Neuronal stem cell (in vitro differentiated cells): ENCODE results near the gene ZDHHC13.

ENCODE experiments used
- DNase-seq: peaks from one replicate; pipeline ENCODE4 v3.0.0-alpha.2; 2013; ENCODE audit warnings: low spot score
- H2AFZ ChIP-seq: one replicate; pipeline ENCODE4 v1.6.1; 2013; ENCODE audit warnings: mild to moderate bottlenecking, low read length, inconsistent platforms
- H2AK5ac ChIP-seq: 2 replicates; pipeline ENCODE4 v1.6.1; 2013; ENCODE audit warnings: low read depth, mild to moderate bottlenecking, inconsistent platforms, low read length, moderate library complexity, mixed read lengths
- H2BK120ac ChIP-seq: 2 replicates; pipeline ENCODE4 v1.6.1; 2013; ENCODE audit warnings: low read depth, mild to moderate bottlenecking, inconsistent platforms, low read length, moderate library complexity, mixed read lengths
- H2BK12ac ChIP-seq: one replicate; pipeline ENCODE4 v1.6.1; 2013; ENCODE audit warnings: low read length, inconsistent platforms
- H2BK15ac ChIP-seq: 2 replicates; pipeline ENCODE4 v1.6.1; 2013; ENCODE audit warnings: mild to moderate bottlenecking, low read length, inconsistent platforms, mixed read lengths
- H2BK5ac ChIP-seq: one replicate; pipeline ENCODE4 v1.6.1; 2013; ENCODE audit warnings: inconsistent platforms, mild to moderate bottlenecking, low read length, moderate library complexity
- H3K14ac ChIP-seq: one replicate; pipeline ENCODE4 v1.6.1; 2013; ENCODE audit warnings: low read length, inconsistent platforms
- H3K18ac ChIP-seq: 2 replicates; pipeline ENCODE4 v1.6.1; 2013; ENCODE audit warnings: low read length, inconsistent platforms
- H3K23ac ChIP-seq: 2 replicates; pipeline ENCODE4 v1.6.1; 2013; ENCODE audit warnings: low read depth, mild to moderate bottlenecking, mixed read lengths, low read length, inconsistent platforms; ENCODE audit not compliant: poor library complexity
- H3K27ac ChIP-seq: replicated peaks from 3 replicates; pipeline ENCODE4 v1.5.1; 2013; ENCODE audit warnings: low read length, inconsistent platforms
- H3K27me3 ChIP-seq, 3 experiments: 2 replicates each; pipeline ENCODE4 v1.6.1; 2013; ENCODE audit warnings: low read length in 3 of 3, mild to moderate bottlenecking in 2 of 3, inconsistent platforms in 1 of 3, low read depth in 1 of 3, mixed read lengths in 1 of 3, moderate library complexity in 1 of 3; ENCODE audit not compliant: control insufficient read depth in 3 of 3, insufficient read depth in 3 of 3
- H3K36me3 ChIP-seq, 2 donors: replicated peaks in 1 of 2; 2 replicates each; pipeline ENCODE4 v1.6.1; 2013; ENCODE audit warnings: low read length in 2 of 2; ENCODE audit not compliant: control insufficient read depth in 2 of 2, insufficient read depth in 2 of 2
- H3K4ac ChIP-seq: 2 replicates; pipeline ENCODE4 v1.6.1; 2013; ENCODE audit warnings: inconsistent platforms, mild to moderate bottlenecking, low read length, moderate library complexity
- H3K4me1 ChIP-seq, 2 donors: 1 replicate in 1 of 2; 2 replicates in 1 of 2; pipeline ENCODE4 v1.6.1; 2013; ENCODE audit warnings: low read length in 2 of 2, low read depth in 1 of 2; ENCODE audit not compliant: control insufficient read depth in 2 of 2, insufficient read depth in 1 of 2
- H3K4me2 ChIP-seq: one replicate; pipeline ENCODE4 v1.6.1; 2013; ENCODE audit warnings: mild to moderate bottlenecking, low read length, inconsistent platforms; ENCODE audit not compliant: insufficient read depth, poor library complexity, severe bottlenecking
- H3K4me3 ChIP-seq, 2 donors: 2 replicates each; pipeline ENCODE4 v1.5.1; 2013; ENCODE audit warnings: low read length in 2 of 2, mild to moderate bottlenecking in 2 of 2, inconsistent platforms in 1 of 2, moderate library complexity in 1 of 2
- H3K79me1 ChIP-seq: one replicate; pipeline ENCODE4 v1.6.1; 2013; ENCODE audit warnings: low read depth, mild to moderate bottlenecking, inconsistent platforms, low read length, moderate library complexity
- H3K9ac ChIP-seq: one replicate; pipeline ENCODE4 v1.6.1; 2013; ENCODE audit warnings: mild to moderate bottlenecking, low read depth, low read length, inconsistent platforms; ENCODE audit not compliant: poor library complexity
- H3K9me3 ChIP-seq, 2 donors: replicated peaks in 1 of 2; 2 replicates each; pipeline versions ENCODE3 to v1.6.1; 2013; ENCODE audit warnings: low read length in 2 of 2, mild to moderate bottlenecking in 2 of 2, inconsistent platforms in 1 of 2, low read depth in 1 of 2, mixed read lengths in 1 of 2, moderate library complexity in 1 of 2; ENCODE audit not compliant: control insufficient read depth in 2 of 2, insufficient read depth in 1 of 2
- H4K8ac ChIP-seq: one replicate; pipeline ENCODE4 v1.6.1; 2013; ENCODE audit warnings: low read depth, mild to moderate bottlenecking, inconsistent platforms, low read length, moderate library complexity
- H4K91ac ChIP-seq: one replicate; pipeline ENCODE4 v1.6.1; 2013; ENCODE audit warnings: low read length, low read depth, mild to moderate bottlenecking, inconsistent platforms; ENCODE audit not compliant: poor library complexity
- WGBS, 2 donors: extraction: QIAGEN DNeasy Blood & Tissue Kit; methylation state at CpG; one replicate each; pipeline ENCODE4 v1.1.7; 2013; ENCODE audit warnings: missing lambda C conversion rate in 2 of 2, mixed read lengths in 1 of 2; ENCODE audit not compliant: insufficient read length in 2 of 2, insufficient replicate concordance in 1 of 2; ENCODE audit errors: extremely low coverage in 2 of 2; 5-methylcytosine and 5-hydroxymethylcytosine counted together

ZDHHC13 gene

DNA sequence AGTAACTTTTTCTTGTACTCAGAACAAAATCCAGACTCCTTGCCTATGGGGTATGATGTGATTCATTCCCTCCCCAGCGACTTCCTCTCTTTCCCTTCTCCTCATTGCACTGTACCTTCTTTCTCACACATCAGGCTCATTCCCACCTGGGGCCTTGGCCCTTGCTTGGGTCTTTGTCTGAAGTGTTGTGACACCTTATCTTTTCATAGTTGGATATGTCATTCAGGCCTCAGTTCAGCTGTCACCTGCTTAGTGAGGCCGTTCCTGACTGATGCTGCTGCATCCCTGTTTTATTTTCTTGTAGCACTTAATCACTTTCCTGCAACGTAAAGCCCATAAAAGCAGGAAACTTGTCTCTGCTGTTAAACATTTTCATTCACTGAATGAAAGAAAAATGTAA, 39.9 kb downstream of the ZDHHC13 start:
- H2BK12ac ChIP-seq = no peak overlapping the region
- H2AFZ ChIP-seq = no peak overlapping the region
- H2AK5ac ChIP-seq = no peak overlapping the region
- H2BK120ac ChIP-seq = no peak overlapping the region
- no peak overlapping the region for H3K4me2 ChIP-seq
- H3K23ac ChIP-seq = no peak overlapping the region
- no peak for DNase-seq
- WGBS, 2 donors = no CpG with 5 or more reads among the region's 3 CpGs
- no peak overlapping the region for H3K18ac ChIP-seq
- H3K27me3 ChIP-seq = no peaks in the 10 kb centered on the region
- H3K4me1 ChIP-seq = no peaks in the 10 kb centered on the region
- no peak overlapping the region for H4K8ac ChIP-seq
- no peak overlapping the region for H4K91ac ChIP-seq
- no peak overlapping the region for H3K9ac ChIP-seq
- no peaks in the 10 kb centered on the region for H3K79me1 ChIP-seq
- no peak overlapping the region for H3K4ac ChIP-seq
- H3K9me3 ChIP-seq = no peaks in the 10 kb centered on the region
- no peak overlapping the region for H3K27ac ChIP-seq
- H2BK15ac ChIP-seq = no peak overlapping the region
- no peak overlapping the region for H2BK5ac ChIP-seq
- H3K14ac ChIP-seq = no peak overlapping the region
- peaks cover 4 to 63% of the 10 kb centered on the region in 2 donors for H3K36me3 ChIP-seq
- no peak overlapping the region for H3K4me3 ChIP-seq

DNA sequence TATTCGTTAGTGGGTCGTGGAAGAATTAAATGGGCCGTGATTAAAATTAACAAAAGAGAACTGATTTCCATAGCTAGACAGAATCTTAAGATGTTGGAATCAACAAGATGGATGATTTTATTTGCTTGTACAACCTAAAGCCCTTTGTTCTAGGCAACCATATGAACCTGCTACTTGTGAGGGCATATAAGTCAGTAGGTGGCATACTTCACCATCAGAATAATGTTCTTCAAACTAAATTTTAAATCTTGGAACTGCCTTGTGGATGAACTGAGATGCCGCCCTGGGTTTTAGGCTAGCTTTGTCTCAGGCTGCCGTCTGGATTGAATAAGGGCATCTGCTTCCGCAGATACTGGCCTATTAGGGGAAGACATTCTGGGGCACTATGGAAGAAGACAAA, 43.9 kb downstream of the ZDHHC13 start:
- Histone ChIP-seq H2BK15ac (no peak overlapping the region), H3K79me1 (no peaks in the 10 kb centered on the region), H3K27ac (no peak overlapping the region), H3K27me3 (no peaks in the 10 kb centered on the region), H3K14ac (no peak overlapping the region), H2BK12ac (no peak overlapping the region), H2BK5ac (no peak overlapping the region), H3K9me3 (no peaks in the 10 kb centered on the region), H3K18ac (no peak overlapping the region), H3K9ac (no peak overlapping the region), H3K4me3 (no peak overlapping the region), H2AFZ (no peak overlapping the region), H3K4ac (no peak overlapping the region), H4K91ac (no peak overlapping the region), H3K36me3 (peaks cover 5 to 53% of the 10 kb centered on the region in 2 donors), H2BK120ac (no peak overlapping the region), H4K8ac (no peak overlapping the region), H3K23ac (no peak overlapping the region), H3K4me1 (no peaks in the 10 kb centered on the region), H2AK5ac (no peak overlapping the region), H3K4me2 (no peak overlapping the region)
- WGBS, 2 donors = no CpG with 5 or more reads among the region's 6 CpGs
- DNase-seq = no peak

DNA sequence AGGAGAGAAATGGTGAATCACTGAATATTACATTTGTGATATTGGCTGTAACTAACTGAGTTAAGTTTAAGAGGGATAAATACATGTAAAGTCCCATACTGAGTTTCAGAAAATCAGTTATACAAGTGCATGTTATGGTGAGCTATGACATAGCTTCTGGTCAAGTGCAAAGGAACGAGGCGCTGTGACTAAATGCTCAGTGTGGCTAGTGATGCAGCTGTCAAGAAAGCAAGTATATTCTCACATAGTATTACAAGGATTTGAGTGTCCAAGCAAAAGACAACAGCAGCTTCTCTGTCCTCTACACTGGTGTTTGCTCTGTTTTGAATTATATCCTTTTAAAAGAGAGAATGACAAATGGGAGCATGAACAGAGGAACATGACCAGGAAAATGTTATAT, 44.7 kb downstream of the ZDHHC13 start:
- no peak overlapping the region for H3K23ac ChIP-seq
- H3K9me3 ChIP-seq = no peaks in the 10 kb centered on the region
- H3K36me3 ChIP-seq = peaks cover 5 to 56% of the 10 kb centered on the region in 2 donors
- no peak overlapping the region for H2BK5ac ChIP-seq
- WGBS, 2 donors = no CpG with 5 or more reads among the region's 2 CpGs
- no peak overlapping the region for H3K27ac ChIP-seq
- no peak for DNase-seq
- H2BK15ac ChIP-seq = no peak overlapping the region
- no peak overlapping the region for H3K14ac ChIP-seq
- no peak overlapping the region for H2BK12ac ChIP-seq
- H2AK5ac ChIP-seq = no peak overlapping the region
- no peaks in the 10 kb centered on the region for H3K4me1 ChIP-seq
- no peak overlapping the region for H4K8ac ChIP-seq
- H3K27me3 ChIP-seq = no peaks in the 10 kb centered on the region
- no peak overlapping the region for H3K4ac ChIP-seq
- no peak overlapping the region for H3K9ac ChIP-seq
- no peak overlapping the region for H4K91ac ChIP-seq
- no peak overlapping the region for H2AFZ ChIP-seq
- H2BK120ac ChIP-seq = no peak overlapping the region
- H3K18ac ChIP-seq = no peak overlapping the region
- H3K79me1 ChIP-seq = no peaks in the 10 kb centered on the region
- H3K4me2 ChIP-seq = no peak overlapping the region
- no peak overlapping the region for H3K4me3 ChIP-seq

DNA sequence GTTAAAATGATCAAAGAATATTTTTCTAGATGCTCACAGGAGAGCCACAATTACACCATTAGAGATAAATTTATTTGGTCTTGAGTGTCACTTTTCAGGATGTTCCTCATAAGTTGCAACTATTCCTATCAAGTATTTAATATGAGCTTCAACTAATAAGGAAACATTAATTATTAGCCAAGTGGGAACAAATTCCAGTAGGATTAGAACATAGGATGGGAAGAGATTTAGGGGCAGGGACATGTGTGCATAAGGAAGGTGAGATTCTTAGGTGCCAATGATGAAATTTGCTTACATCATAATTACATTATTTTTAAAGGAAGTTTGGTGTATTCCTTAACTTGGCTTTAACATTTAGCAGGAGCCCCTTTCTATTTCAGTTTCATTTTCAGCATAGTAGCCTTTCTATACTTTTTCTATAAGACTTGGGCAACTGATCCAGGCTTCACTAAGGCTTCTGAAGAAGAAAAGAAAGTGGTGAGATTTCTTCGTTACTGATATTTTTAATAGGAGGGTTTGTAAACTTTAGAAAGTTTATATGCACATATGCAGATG, 46.1 kb downstream of the ZDHHC13 start:
- Histone ChIP-seq H2AK5ac (no peak overlapping the region), H3K4me1 (no peaks in the 10 kb centered on the region), H3K9me3 (no peaks in the 10 kb centered on the region), H3K18ac (no peak overlapping the region), H3K4ac (no peak overlapping the region), H2BK15ac (no peak overlapping the region), H3K79me1 (no peaks in the 10 kb centered on the region), H3K27me3 (no peaks in the 10 kb centered on the region), H4K91ac (no peak overlapping the region), H2AFZ (no peak overlapping the region), H3K4me3 (no peak overlapping the region), H3K23ac (no peak overlapping the region), H2BK12ac (no peak overlapping the region), H4K8ac (no peak overlapping the region), H3K36me3 (peaks cover 5 to 63% of the 10 kb centered on the region in 2 donors), H3K14ac (no peak overlapping the region), H2BK5ac (no peak overlapping the region), H2BK120ac (no peak overlapping the region), H3K9ac (no peak overlapping the region), H3K4me2 (no peak overlapping the region), H3K27ac (no peak overlapping the region)
- WGBS, 2 donors = no CpG with 5 or more reads among the region's 1 CpG
- no peak for DNase-seq
